ENCODE data around the gene ELOVL3. TPM values are rescaled to one million over a fixed set of nuclear protein-coding genes. Genes with fewer than 3 reads are reported as not detected.

ELOVL3 gene
- polyA plus RNA-seq, 1 donor = 0.94 TPM

- DNase-seq = no peak
Measured at GRCh38 chr10:102255404-102255803, 29.3 kb downstream of the ELOVL3 start.

GRCh38 chr10:102261196-102261595, 35.1 kb downstream of the ELOVL3 start:
- DNase-seq = no peak

- no peak for DNase-seq
Measured at GRCh38 chr10:102261842-102262241, 35.7 kb downstream of the ELOVL3 start.

DNA sequence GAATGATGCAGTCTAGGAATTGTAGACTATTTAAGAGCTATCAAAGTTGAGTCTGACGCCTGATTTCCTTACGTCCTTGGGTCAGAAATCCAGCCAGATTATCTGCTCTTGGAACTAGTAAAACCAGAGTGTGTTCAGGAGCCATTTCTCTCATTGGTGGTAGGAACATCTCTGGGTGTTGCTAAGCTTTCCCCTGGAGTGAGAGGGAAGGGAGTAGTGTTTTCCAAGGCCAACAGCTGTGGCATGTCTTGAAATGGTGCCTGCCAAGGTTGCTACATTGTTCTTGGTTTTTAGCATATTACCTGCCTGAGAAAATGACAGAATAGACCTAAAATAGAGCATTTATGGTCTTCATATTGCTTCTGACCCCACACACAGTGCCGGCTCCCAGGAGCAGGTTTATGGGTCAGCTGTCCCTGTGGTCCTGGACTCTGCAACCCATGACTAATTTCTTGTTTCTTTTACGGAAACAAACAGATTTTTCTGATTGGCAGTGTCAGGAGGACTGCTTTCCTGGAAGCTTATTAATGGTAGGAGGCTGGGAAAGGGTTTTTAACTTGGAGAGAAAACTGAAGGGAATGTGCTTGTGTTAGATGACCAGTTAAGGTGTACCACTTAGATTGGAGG, 36.8 kb downstream of the ELOVL3 start:
- no peak for DNase-seq

GRCh38 chr10:102264371-102264770, 38.3 kb downstream of the ELOVL3 start:
- DNase-seq = no peak

DNA sequence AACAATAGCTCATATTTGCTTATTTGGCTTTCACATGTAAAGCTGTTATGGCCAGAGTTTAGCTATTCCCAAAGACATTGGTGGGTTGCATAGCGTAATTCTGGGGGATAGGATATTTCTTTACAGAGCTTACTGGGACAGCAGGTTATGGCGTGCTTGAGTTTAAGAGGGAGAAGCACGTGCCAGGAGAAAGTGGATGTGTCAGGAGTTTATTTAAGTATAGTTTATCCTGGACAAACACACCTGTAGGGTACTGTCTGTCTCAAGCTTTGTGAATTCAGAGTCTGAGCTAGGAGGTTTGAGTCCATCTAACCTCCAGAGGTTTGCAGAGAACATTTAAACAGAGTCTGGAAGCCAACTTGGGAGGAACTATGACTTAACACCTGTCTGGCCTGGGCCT, 40.6 kb downstream of the ELOVL3 start:
- no peak for DNase-seq

DNA sequence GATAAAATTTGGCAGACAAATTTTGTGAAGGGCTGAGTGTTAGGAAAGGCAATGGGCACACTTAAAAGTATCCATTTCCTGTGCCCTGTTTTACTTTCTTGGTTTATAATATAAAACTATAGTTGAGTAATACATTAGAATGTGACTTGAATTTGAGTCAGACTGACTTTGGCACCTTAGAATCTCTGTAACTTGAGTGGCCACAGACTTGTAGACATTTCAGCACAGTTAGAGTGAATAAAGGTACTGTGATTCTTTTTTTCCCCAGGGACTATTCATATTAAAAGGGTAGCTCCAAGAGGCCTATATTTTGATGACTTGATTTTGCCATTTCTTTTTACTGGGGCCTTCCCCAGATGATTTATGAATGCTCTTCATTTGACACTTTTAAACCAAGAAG, 41.6 kb downstream of the ELOVL3 start:
- DNase-seq = no peak

- DNase-seq = no peak
Measured at GRCh38 chr10:102268375-102268888, 42.3 kb downstream of the ELOVL3 start.

GRCh38 chr10:102269017-102269416, 42.9 kb downstream of the ELOVL3 start:
- DNase-seq = no peak

DNA sequence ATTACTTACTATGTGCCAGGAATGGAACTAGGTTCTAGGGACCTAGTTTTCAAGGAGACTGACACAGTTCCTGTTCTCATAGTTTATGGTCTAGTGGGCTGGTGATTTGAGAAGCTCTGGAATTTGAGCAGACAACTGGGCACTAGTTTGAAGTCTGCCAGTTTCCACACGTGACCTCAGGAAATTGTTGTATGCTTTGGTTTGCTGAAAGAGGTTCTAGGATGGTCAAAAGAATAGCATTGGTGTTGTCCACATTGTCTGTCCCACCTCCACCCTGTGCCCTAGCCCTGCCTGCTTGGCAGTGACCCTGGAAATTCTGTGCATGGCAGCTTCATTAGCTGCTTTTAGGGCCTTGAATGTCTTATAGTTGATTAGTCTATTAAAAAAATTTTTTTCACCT, 48.0 kb downstream of the ELOVL3 start:
- DNase-seq = no peak

DNA sequence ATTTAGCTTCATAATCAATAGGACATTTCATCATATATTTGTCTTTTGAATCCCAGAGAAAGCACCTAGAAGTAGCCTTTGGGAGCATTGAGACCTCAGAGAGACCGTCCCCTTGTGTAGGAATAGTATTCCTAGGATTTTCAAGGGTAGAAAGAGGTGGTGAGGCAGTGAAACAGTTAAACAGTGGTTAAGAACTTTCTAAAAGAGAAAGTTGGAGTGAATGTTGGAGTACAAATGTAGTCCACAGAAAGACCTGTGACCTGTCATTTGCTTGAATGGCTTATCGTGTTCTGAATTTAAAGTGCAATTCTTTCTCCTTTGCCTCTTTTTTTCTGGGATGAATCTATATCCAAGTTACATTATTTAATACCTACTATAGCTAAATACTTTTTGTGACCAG, 49.2 kb downstream of the ELOVL3 start:
- DNase-seq = no peak

DNA sequence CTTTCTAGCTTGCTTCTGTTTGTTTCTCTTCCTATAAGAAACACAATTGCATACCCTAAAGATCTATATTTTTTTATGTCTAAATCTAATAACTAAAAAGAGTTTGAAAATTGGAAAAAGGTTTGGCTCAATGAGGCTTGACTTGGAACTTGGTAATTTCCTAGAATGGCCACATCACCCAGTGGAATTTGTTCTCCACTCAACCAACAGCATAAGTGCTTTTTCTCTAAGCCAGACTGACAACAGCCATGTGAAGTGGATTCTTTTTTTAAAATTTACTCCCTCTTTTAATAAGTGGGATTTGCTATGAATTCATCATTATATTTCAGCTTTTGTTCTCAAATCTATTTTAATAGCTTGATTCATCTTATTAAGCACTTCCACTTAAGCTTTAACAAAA, 53.0 kb downstream of the ELOVL3 start:
- no peak for DNase-seq

Other genes starting within 250 kb of the ELOVL3 start
- 15.2 TPM for gene ARMH3, start 170.1 kb upstream of the ELOVL3 start, polyA plus RNA-seq (ENCODE audit: insufficient read length)
- 9.8 TPM for gene HPS6, start 160.9 kb upstream of the ELOVL3 start, polyA plus RNA-seq (ENCODE audit: insufficient read length)
- gene LDB1, start 105.9 kb upstream of the ELOVL3 start, polyA plus RNA-seq (ENCODE audit: insufficient read length) = 82.7 TPM
- gene PPRC1, start 93.3 kb upstream of the ELOVL3 start, polyA plus RNA-seq (ENCODE audit: insufficient read length) = 30.7 TPM
- gene NOLC1, start 73.9 kb upstream of the ELOVL3 start, polyA plus RNA-seq (ENCODE audit: insufficient read length) = 66.7 TPM
- 25.3 TPM for gene PITX3, start 15.2 kb downstream of the ELOVL3 start, polyA plus RNA-seq (ENCODE audit: insufficient read length)
- gene GBF1, start 19.2 kb downstream of the ELOVL3 start, polyA plus RNA-seq (ENCODE audit: insufficient read length) = 56.2 TPM
- gene NFKB2, start 169.4 kb downstream of the ELOVL3 start, polyA plus RNA-seq (ENCODE audit: insufficient read length) = 18.7 TPM
- gene PSD, start 192.5 kb downstream of the ELOVL3 start, polyA plus RNA-seq (ENCODE audit: insufficient read length) = 4.9 TPM
- gene FBXL15, start 194.5 kb downstream of the ELOVL3 start, polyA plus RNA-seq (ENCODE audit: insufficient read length) = 6.9 TPM
- gene CUEDC2, start 206.3 kb downstream of the ELOVL3 start, polyA plus RNA-seq (ENCODE audit: insufficient read length) = 55.8 TPM
- gene C10orf95, start 225.2 kb downstream of the ELOVL3 start, polyA plus RNA-seq (ENCODE audit: insufficient read length) = 0.30 TPM

Data from hindlimb muscle (tissue), 1 donor.